GM21381 (cell line): Measurements from ENCODE around the gene TRPC4.

Experiments
- ATAC-seq: cut with Tn5 transposase; IDR thresholded peaks from one replicate; pipeline ENCODE4 v1.9.1; 2021; ENCODE audit warnings: mild to moderate bottlenecking, moderate library complexity; ENCODE audit not compliant: unreplicated experiment

TRPC4 gene

DNA sequence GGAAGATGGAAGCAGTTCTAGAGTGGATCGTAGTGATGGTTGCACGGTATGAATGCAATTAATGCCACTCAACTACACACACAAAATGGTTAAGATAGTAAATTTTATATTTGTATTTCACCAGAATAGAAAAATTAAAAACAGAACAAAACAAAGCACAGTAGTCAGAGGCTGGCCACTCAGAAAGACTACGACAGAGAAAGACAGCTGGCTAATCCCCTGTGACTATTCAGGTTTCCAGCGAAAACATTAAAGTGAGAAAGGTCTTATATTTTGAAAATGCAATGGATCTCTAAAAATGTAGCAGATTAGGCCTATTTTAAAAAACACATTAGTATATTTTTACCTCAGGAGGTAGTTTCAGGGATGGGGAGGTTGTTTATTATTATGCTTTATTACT lies 139.7 kb downstream of the TRPC4 start:
- ATAC-seq = no peak

DNA sequence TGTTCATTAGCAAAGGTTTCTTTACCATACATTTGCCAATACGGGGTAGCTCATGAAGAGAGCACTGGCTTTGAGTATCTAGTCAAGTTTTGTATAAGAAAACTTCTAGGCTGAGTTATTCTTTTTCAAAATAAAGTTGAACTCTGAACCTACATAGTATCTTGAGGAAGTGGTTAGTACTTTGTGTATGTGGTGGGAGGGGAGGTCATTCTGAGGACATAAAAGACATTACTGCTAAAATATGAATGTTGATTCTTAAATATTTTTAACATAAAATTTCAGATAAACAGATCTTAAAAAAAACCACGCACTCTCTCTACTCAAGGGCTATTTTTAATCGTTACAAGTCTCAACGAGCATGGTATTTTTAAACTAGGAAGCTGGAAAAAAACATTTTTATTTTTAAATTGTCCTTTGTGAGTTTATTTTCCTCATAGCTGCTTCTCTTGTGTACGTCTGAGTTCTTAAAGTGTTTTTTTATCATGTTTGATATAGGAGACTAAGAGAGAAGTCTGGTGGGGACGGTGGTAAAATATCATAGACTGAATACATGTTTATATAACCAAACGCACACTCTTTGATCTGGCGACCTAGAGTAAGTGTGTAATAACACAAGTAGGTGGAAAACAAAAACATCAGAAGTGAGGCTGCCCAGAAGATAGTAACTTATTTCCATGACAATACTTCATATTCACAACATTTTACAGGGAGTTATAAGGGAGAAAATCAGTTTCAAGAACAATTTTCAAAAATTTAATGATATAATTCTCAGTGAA lies 153.0 kb downstream of the TRPC4 start:
- ATAC-seq = no peak

DNA sequence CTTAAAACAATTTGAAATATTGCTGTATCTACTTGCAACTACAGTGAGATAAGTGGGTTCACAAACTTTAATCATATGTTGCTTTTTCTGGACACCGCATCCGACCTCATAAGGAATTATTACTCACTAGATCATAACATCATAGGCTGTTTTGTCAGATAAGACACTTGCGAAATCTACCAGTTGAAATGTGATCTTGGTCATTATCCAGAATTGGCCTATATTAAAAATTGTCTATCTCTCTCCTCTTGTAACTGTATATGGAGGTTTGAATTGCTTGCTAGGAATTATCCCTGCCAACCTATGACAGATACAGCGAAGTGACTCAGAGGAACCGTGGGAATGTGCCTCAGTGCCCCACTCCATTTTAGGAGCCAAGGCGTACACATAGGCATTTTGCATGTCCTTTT lies 154.0 kb downstream of the TRPC4 start:
- no peak for ATAC-seq

DNA sequence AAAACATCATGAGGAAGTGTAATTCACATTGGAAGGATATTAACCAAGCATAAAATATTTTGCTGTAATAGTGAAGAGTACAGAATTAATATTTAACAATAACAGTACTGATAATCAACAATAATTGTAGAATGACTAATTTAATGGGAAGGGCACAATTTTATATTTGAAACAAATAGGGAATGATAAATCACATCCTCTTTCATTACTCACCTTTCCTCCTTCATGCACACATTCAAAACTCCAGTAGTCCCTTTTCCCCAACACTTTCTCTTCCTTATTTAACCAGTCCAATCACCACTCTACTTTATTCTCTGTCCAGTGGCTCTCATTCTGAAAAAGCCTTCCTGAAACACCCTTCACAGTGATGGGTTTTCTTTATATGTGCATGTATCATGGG lies 160.3 kb downstream of the TRPC4 start:
- no peak for ATAC-seq

DNA sequence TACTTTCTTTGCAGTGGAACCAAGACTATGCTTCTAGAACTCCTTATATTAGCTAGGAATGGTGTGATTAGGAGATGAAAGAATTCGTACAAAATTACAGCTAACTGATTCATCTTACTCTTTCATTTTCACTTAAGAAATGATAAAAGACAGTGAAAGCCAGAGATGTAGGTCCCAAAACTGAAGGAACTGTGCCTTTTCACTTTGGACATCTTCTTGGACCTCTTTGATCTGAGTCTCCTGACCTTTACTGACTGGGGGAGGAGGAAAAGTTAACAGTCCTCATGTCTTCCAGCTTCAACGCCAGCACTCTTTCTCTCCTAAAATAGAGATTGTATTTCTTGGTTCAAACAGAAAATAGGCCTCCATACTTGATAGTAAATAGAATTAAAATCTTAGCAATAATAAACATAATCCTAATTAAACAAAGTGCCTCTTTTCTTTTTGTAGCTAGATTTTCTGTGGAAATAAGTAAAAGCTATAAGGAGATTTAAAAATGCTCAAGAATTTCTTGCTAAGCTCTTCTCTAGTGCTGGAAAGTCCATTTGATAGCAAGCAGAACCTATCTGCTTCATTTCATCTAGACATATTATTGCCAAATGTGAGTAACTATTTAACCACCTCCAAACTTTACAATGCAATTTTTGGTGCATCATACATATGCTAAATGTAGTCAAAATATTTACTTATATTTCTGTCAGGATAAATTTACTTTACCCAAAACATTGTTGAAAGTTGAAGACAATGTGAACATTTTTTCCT lies 161.7 kb downstream of the TRPC4 start:
- no peak for ATAC-seq

DNA sequence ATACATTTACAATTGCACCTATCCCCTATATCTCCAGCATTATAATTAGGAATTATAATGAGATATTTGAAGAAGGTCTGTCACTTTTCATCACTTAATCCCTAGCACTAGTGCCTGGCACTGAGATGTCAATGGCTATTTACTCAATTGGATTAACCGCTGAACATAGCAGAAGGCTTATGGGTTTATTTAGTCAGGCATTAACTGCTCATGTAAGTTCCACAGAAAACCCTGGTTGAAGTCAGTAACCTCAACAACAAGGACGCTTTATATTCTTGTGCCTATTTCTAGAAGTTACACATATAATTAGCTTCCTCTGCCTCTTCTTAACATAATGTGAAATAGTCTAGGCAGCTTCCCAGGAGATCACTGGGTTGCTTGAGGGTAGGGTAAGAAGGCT lies 163.5 kb downstream of the TRPC4 start:
- no peak for ATAC-seq

DNA sequence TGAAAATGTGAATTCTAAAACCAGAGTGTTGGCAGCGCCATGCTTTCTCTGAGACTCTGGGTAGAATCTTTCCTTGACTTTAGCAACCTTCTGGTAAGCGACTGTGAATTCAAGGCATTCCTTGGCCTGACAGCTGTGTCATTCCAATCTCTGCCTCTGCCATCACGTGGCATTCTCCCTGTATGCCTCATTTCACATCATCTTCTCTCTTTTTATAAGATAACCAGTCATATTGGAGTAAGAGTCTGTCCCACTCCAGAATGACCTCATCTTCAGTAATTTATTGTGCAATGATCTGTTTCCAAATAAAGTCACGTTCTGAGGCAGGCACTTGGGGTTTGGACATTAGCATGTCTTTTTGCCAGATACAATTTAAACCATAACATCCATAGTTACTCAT lies 167.6 kb downstream of the TRPC4 start:
- ATAC-seq = no peak

DNA sequence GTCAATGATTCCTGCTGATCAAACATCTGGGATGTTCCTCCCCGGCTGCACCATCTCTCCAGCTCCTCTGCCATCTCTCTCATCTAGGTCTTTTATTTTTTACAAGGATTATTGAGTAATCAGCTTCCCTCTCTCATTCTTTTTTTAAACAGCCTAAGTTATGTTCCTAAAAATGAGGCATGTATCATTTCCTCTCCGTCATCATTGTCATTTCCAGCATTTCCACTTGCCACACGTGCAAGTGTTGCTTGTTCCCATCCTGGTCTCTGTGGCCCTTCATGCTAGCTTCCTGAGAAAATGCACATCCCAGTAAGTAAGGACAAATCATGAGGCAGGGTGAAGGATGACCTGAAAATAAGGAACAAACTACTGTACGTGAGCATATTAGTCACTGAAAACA lies 168.3 kb downstream of the TRPC4 start:
- ATAC-seq = no peak

DNA sequence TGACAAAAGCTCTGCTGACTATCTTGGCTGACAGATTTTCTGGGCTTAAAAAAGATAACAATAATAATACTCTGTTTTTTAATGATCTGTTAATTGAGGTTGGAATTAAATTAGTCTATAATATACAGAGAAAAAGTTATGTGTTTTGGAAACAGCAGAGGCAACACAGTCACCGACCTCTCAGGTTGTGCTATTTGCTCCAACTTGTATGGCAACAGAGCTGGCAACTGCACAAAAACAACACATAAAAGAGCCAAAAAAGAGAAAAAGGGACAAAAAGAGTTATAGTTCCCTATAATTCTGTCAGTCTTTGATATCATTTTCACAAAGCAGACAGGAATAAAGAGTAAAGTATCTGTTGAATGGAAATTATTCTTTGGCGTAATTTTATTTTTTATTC lies 168.7 kb downstream of the TRPC4 start:
- ATAC-seq = no peak

DNA sequence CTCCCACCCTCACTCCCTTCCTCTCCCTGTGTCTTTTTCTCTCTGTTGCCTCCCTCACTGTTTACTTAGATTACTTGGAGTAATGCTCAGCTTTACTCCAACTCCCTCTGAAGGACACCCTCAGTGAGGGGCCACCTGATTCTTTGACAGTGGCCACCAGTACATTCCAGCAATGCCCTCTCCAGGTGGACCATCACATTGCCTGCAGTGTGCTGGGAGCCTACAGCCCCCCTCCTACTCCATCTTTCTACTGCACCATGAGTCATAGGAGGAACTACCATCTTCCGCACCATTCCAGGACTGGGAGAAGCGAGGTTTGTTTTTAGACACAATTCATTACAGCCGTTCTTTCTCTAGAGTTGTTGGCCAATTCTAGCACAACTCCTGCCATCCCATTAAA lies 174.4 kb downstream of the TRPC4 start:
- ATAC-seq = no peak

DNA sequence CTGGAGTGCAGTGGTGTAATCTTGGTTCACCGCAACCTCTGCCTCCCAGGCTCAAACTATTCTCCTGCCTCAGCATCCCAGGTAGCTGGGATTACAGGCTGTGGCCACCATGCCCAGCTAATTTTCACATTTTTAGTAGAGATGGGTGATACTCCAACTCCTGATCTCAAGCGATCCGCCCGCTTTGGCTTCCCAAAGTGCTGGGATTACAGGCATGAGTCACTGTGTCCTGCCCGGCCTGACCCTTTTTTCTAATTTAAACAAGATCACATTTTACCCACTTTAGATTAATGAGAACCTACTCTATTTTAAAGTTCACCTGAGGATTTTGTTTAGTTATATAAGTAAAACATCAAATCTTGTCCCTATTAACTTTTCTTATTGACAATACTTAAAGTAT lies 179.2 kb downstream of the TRPC4 start:
- no peak for ATAC-seq

DNA sequence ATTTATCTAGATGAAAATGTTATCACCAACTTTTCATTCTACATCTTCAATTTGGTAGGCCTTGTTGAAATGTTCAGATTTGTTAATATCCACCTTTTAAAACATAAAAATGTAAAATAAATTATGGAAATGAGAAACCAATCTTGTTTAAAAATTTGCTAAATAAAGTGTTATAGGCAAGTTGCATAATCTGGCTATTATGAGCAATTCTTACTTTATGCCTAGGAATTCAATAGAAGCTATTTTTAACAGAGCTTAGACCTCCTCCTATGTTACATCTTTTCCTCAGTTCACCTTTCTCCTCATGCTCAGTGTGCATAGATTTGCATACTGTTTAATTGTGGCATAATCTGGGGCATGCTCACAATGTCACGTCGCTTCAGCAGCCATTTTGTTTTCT lies 183.1 kb downstream of the TRPC4 start:
- ATAC-seq = no peak

DNA sequence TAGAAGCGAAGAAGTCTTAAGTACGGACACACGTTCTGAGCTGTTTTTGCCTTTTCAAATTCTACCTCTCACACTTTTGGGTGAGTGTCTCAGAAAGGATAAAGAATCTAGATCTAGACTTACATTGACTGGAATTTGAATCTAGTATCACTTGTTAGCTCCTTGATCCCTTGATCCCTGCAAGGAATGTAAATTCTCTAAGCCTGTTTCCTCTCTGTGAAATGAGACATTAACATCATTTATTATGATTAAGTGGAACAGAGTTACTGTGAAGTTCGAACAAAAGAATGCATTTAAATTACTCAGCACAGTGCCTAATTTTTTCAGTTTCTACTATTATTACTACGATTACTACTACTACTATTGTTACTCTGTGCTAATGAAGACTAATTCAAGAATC lies 184.4 kb downstream of the TRPC4 start:
- ATAC-seq = no peak

DNA sequence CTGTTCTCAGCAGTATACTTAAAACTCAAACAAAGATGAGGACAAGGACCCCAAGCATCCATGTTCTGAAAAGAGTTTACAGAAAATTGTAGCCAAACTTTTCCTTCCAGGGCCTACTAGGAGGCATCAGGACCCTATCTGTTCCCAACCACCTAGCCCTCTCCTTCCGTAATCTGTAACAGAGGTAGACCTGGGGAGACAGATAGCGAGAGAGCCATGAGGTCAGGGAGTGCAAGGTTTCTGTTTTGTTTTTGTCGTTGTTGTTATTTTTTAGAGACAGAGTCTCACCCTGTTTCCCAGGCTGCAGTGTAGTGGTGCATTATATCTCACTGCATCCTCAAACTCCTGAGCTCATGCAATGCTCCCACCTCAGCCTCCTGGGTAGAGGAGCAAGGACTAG lies 187.1 kb downstream of the TRPC4 start:
- ATAC-seq = no peak

DNA sequence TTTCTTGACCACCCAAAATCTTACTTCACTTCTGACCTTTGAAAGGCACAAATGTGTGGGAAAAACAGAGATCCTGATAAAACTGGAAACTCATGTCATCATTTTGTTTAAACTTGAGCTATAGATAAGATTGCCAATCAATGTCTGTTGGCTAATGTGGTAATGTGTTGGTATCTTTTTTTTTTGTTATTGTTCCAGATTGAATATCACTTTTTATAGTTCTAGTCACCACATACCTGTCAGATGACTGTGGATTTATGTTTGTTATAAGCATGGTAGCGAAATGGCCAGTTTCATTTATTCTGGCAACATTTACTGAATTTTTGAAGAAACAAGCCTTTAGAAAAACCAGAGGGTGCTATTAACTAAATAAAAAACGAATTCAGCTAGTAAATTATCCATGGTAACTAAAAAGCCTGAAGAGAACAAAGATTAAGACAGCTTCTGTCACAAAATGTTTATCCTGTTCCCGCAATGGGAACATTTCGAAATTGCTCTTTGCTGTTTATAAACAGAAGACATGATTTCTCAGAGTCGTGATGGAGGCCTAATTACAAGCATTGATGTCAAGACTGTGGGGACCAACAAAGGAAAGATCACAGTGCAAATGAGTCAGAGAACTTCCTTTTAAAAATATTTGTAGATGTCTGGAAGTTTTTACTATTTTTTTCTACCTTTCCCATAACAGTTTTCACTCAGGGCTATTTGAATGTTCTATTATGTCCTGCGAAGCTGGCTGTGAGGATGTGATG lies 188.1 kb downstream of the TRPC4 start:
- no peak for ATAC-seq

DNA sequence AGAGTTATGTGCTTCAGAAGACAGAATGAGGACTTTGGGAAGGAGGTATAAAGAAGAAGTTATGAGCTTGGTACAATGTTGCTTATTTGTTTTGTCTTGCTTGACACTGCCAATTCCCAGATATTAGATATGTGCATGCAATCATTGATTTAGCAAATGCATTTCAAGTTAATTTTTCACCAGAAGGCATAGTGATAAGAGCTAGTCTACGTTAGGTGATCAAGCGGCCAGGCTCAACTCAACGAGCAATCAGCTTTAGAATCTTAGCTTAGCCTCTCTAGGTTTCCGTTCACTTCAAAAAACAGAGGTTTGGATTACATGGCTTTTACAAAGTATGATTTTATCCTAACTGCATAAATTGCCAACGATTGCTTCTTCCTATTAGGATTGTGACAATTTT lies 189.4 kb downstream of the TRPC4 start:
- no peak for ATAC-seq

DNA sequence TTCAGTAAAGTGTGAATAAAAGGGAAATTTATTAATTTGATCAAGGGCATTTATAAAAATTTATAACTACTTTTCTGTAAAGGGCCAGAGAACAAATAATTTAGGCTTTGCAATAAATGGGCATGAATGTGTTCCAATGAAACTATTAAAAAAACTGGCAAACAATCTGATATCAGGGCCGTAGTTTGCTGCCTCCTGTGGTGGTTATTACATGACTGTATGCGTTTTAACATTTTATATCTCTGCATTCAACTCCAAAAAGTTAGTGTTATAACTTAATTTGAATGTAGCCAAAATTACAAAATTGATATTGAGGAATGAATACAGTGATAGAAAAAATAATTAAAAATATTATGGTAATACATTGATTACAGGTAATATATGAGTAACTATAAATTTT lies 190.5 kb downstream of the TRPC4 start:
- ATAC-seq = no peak

DNA sequence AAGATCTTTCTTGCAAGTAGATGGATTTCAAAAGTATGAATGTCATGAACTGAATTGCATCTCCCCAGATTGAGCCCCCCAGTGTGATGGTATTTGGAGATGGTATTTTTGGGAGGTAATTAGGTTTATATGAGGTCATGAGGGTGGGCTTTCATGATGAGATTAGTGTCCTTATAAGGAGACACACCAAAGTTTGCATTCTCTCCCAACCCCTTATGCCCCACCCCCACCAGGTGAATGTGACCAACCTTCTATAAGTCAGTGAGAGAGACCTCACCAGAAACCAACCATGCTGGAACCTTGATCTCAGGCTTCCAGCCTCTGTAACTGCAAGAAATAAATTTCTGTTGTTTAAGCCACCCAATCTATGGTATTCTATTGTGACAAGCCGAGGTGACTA lies 199.7 kb downstream of the TRPC4 start:
- no peak for ATAC-seq

DNA sequence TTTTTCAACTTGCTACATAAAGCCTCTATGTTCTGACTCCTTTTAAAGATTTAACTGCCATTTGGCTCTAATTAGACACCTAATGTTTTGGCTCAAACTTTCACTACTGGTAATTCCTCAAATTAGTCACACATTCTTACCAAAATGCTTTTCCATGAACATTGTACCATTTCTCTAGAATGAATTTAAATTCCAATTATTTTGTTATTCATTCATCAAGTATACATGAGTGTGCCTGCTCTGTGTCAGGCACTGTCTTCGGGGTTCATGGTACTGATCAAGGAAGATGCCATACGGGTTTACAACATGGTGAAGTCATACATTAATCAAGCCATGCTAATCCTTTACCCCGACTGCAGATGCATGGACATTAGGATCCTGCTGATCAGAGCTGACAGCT lies 201.9 kb downstream of the TRPC4 start:
- ATAC-seq = no peak

DNA sequence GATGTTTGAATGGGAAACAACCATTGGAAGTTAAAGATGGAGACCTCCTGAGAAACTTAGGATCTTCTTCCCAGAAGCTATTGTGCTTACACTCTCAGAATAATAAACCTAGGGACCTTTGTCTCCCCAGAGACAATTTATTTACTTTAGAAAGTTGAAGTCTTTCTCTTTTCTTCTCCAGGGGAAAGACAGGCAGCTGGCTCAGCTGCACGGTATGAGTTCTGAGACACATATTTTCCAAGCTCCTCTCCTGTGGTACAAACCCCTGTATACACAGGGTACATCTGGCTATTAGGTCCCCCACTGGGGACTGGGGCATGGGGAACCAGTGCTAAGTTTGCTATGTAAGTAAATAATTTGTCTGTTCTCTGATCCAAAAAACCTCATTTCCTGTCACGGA lies 203.5 kb downstream of the TRPC4 start:
- no peak for ATAC-seq

DNA sequence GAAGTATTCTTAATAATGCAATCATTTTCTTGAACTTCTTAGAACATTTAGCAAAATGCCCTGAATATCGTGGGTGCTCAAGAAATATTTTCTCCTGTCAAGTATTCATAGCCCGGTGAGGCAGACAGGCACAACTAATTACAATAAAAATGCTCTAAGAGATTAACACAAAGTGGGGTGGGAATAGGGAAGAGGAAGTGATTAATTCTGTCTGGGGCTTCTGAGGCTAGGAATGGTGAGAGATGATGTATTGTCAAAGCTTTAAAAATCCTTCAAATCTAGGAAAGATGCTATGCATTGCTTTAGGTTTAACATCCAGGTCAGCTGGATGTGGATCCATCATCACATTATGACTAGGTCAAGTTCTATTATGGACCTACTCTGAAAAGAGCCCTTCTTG lies 204.2 kb downstream of the TRPC4 start:
- no peak for ATAC-seq

DNA sequence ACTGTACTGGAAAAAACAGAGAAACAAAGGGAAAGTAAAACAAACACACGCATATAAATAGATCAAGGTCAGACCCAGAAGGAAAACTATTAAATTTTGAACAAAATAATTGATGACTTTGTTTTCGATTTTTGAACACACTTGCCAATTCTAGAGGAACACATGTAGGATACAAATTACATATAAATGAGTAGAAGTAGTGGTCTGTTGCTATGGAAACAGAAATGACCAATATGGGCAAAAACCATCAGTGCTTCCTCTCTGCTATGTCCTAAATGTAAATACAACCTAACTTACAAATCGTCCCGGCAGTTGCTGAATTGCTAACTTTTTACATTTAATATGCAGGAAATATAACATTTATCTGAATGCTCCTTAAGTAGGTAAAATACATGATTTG lies 205.8 kb downstream of the TRPC4 start:
- no peak for ATAC-seq
